Uterus (tissue), 2 donors: ENCODE data around the gene MARCKSL1.

ENCODE experiments used
- POLR2A ChIP-seq, 2 donors: fragments of 450-650 bp; IDR thresholded peaks; one replicate each; pipeline ENCODE4 v1.6.1; 2016; ENCODE audit warnings: antibody characterized with exemption in 2 of 2, mild to moderate bottlenecking in 1 of 2, moderate library complexity in 1 of 2
- TF ChIP-seq, protein P1 (sequence below), 4 experiments: fragments of 200-600 bp in 2 of 4; fragments of 450-650 bp in 2 of 4; sonication (generic) in 2 of 4; IDR thresholded peaks; one replicate each; pipeline ENCODE4 v1.5.1; 2016 to 2019; ENCODE audit warnings: antibody characterized with exemption in 4 of 4, mild to moderate bottlenecking in 2 of 4, moderate library complexity in 1 of 4

DNA sequence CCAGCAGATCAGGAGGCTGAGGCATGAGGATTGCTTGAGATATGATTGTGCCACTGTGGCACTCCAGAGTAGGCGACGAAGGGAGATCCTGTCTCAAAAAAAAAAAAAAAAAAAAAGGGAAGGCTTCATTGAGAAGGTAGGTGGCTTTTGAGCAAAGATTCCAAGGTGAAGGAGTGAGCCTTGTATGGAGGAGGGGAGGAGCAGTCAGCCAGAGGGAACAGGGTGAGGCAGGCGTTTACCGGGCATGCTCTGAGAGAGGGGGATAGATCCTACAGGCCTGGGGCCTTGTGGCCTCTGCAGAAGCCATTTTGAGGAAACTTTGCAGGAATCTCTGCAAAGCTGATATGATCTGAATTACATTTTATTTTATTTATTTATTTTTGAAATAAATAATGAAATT lies 49.3 kb downstream of the MARCKSL1 start:
- TF ChIP-seq, protein P1, sequence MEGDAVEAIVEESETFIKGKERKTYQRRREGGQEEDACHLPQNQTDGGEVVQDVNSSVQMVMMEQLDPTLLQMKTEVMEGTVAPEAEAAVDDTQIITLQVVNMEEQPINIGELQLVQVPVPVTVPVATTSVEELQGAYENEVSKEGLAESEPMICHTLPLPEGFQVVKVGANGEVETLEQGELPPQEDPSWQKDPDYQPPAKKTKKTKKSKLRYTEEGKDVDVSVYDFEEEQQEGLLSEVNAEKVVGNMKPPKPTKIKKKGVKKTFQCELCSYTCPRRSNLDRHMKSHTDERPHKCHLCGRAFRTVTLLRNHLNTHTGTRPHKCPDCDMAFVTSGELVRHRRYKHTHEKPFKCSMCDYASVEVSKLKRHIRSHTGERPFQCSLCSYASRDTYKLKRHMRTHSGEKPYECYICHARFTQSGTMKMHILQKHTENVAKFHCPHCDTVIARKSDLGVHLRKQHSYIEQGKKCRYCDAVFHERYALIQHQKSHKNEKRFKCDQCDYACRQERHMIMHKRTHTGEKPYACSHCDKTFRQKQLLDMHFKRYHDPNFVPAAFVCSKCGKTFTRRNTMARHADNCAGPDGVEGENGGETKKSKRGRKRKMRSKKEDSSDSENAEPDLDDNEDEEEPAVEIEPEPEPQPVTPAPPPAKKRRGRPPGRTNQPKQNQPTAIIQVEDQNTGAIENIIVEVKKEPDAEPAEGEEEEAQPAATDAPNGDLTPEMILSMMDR (IDR thresholded peaks at IDR 0.05), result no peak
- TF ChIP-seq POLR2A (IDR thresholded peaks at IDR 0.05), result no peak
